Testis (tissue), 2 donors: ENCODE measurements around the gene ZNF641.

Experiments used
- POLR2A ChIP-seq: fragments of 450-650 bp; IDR thresholded peaks from one replicate; pipeline ENCODE4 v1.6.1; 2017; ENCODE audit warnings: antibody characterized with exemption, mild to moderate bottlenecking, moderate library complexity
- TF ChIP-seq, protein P1 (sequence below), 3 experiments: fragments of 450-650 bp in 2 of 3; fragments of 200-600 bp in 1 of 3; sonication (generic) in 1 of 3; IDR thresholded peaks; one replicate each; pipeline ENCODE4 v1.5.1; 2016 to 2019; ENCODE audit warnings: antibody characterized with exemption in 3 of 3, mild to moderate bottlenecking in 2 of 3, moderate library complexity in 1 of 3

DNA sequence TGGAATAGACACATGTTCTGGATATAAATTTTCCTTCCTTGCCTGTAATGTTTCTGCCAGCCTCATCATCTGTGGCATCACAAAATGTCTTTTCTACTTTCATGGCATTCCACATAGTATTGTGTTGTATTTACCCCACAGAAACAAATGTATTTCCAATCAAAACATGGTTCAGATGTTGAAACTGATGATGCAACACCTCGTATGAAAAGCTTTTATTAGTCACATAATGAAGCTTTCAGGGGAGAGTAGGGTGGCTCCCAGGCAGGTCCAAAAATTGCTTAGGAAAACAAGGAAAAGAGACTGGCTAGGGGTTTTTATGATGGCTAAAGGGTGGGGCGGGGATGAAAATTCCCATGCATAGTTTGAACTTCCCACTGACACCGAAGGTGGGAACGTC, 29.1 kb upstream of the ZNF641 start:
- TF ChIP-seq POLR2A: no peak
- TF ChIP-seq, protein P1, sequence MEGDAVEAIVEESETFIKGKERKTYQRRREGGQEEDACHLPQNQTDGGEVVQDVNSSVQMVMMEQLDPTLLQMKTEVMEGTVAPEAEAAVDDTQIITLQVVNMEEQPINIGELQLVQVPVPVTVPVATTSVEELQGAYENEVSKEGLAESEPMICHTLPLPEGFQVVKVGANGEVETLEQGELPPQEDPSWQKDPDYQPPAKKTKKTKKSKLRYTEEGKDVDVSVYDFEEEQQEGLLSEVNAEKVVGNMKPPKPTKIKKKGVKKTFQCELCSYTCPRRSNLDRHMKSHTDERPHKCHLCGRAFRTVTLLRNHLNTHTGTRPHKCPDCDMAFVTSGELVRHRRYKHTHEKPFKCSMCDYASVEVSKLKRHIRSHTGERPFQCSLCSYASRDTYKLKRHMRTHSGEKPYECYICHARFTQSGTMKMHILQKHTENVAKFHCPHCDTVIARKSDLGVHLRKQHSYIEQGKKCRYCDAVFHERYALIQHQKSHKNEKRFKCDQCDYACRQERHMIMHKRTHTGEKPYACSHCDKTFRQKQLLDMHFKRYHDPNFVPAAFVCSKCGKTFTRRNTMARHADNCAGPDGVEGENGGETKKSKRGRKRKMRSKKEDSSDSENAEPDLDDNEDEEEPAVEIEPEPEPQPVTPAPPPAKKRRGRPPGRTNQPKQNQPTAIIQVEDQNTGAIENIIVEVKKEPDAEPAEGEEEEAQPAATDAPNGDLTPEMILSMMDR (IDR thresholded peaks at IDR 0.05): no peak
